ENCODE results near the gene SAT1. TPM values are rescaled to one million over a fixed set of nuclear protein-coding genes. Genes with fewer than 3 reads are reported as not detected.

Gene SAT1
- total RNA-seq, 1 donor from 2014 or later: 784 TPM

- Histone ChIP-seq H3K36me3 (no peaks in the 10 kb centered on the region), H3K9me3 (no peaks in the 10 kb centered on the region), H3K27ac (no peak overlapping the region), H3K4me1 (no peaks in the 10 kb centered on the region), H3K27me3 (no peaks in the 10 kb centered on the region), H3K4me3 (no peak overlapping the region)
- TF ChIP-seq CTCF (IDR thresholded peaks at IDR 0.05): no peak
- intact Hi-C loops (cut with DNase I): no loop called here
- DNase-seq (no peak), ATAC-seq (no peak)
Measured at GRCh38 chrX:23745786-23746185, 37.2 kb upstream of the SAT1 start.

DNA sequence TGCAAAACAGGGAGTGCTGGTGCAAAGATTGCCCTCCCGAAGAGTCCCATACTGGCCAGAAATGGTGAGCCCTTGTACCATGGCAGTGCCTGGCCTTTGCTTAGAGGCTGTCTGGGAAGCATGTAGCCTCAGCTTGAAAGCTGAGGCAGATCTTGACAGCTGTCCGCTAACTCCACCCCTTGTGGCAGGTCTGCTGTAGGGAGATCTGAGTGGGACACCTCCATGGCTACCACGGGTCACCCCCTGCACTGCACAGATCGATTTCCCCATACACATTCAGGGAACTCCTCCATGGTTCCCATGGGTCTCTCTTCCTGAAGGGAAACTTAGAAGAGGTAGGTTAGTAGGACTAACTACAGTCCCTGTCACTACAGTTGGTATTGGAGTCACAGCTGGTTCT, 33.8 kb upstream of the SAT1 start:
- Histone ChIP-seq H3K4me3 (no peak overlapping the region), H3K27me3 (no peaks in the 10 kb centered on the region), H3K9me3 (no peaks in the 10 kb centered on the region), H3K36me3 (no peaks in the 10 kb centered on the region), H3K27ac (no peak overlapping the region), H3K4me1 (no peaks in the 10 kb centered on the region)
- DNase-seq (no peak), ATAC-seq (no peak)
- TF ChIP-seq CTCF (IDR thresholded peaks at IDR 0.05): no peak
- intact Hi-C loops (cut with DNase I): no loop called here

- Histone ChIP-seq H3K9me3 (no peaks in the 10 kb centered on the region), H3K27ac (no peak overlapping the region), H3K4me3 (no peak overlapping the region), H3K4me1 (no peaks in the 10 kb centered on the region), H3K27me3 (no peaks in the 10 kb centered on the region), H3K36me3 (no peaks in the 10 kb centered on the region)
- DNase-seq (no peak), ATAC-seq (no peak)
- no peak for TF ChIP-seq CTCF (IDR thresholded peaks at IDR 0.05)
- intact Hi-C loops (cut with DNase I): no loop called here
Measured at GRCh38 chrX:23749576-23749975, 33.4 kb upstream of the SAT1 start.

GRCh38 chrX:23752740-23753415, 30.1 kb upstream of the SAT1 start:
- Histone ChIP-seq H3K9me3 (no peaks in the 10 kb centered on the region), H3K4me1 (no peaks in the 10 kb centered on the region), H3K4me3 (no peak overlapping the region), H3K27ac (no peak overlapping the region), H3K36me3 (no peaks in the 10 kb centered on the region), H3K27me3 (no peaks in the 10 kb centered on the region)
- DNase-seq: no peak
- peak; percentile 48 for ATAC-seq
- intact Hi-C loops (cut with DNase I): no loop called here
- no peak for TF ChIP-seq CTCF (IDR thresholded peaks at IDR 0.05)

- Histone ChIP-seq H3K27me3 (no peaks in the 10 kb centered on the region), H3K4me1 (no peaks in the 10 kb centered on the region), H3K9me3 (no peaks in the 10 kb centered on the region), H3K4me3 (no peak overlapping the region), H3K36me3 (no peaks in the 10 kb centered on the region), H3K27ac (no peak overlapping the region)
- DNase-seq (no peak), ATAC-seq (no peak)
- intact Hi-C loops (cut with DNase I): no loop called here
- no peak for TF ChIP-seq CTCF (IDR thresholded peaks at IDR 0.05)
Measured at GRCh38 chrX:23754664-23755063, 28.3 kb upstream of the SAT1 start.

DNA sequence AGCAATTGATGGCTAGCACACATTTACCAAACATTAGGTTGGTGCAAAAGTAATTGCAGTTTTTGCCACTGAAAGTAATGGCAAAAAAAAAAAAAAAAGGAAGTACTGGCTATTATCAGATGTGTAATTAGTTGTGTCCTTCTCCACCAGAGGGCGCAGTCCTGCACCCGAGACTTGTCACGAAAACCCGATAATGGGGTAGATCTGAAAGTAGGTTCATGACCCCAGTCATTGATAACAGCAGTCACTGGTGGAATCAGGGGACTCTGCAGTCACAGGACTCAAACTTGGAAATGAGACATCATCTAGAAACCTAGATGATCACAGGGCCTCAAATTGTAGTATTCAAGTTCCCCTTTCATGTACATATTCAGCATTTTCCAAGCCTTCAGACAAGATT, 26.8 kb upstream of the SAT1 start:
- no peak overlapping the region for H3K4me3 ChIP-seq
- peak; percentile 78 for ATAC-seq
- intact Hi-C loops (cut with DNase I): no loop called here
- peak; percentile 60 for TF ChIP-seq CTCF (IDR thresholded peaks at IDR 0.05)
- no peaks in the 10 kb centered on the region for H3K27me3 ChIP-seq
- DNase-seq: no peak
- no peaks in the 10 kb centered on the region for H3K9me3 ChIP-seq
- no peak overlapping the region for H3K27ac ChIP-seq
- no peaks in the 10 kb centered on the region for H3K36me3 ChIP-seq
- H3K4me1 ChIP-seq: no peaks in the 10 kb centered on the region
